ENCODE measurements around the gene LIPE. TPM values are rescaled to one million over a fixed set of nuclear protein-coding genes. Genes with fewer than 3 reads are reported as not detected.

LIPE gene
- total RNA-seq, 1 experiment from 2014 or later: 21.7 TPM

GRCh38 chr19:42355896-42356295 lies 71.3 kb downstream of the LIPE start:
- no peaks in the 10 kb centered on the region for H3K9me3 Mint-ChIP-seq (ENCODE audit: unreplicated experiment)
- no peaks in the 10 kb centered on the region for H3K27me3 Mint-ChIP-seq (ENCODE audit: insufficient read depth, unreplicated experiment)
- BruUV-seq (replicated peaks): no TSS peak
- CTCF ChIA-PET: interaction anchor here (0.5 kb wide), 1 partner anchor 179 kb away, joined by 3 read pairs; no protein-coding TSS in a partner anchor
- Histone ChIP-seq H3K4me1 (peaks cover 10% of the 10 kb centered on the region), H3K9me3 (no peaks in the 10 kb centered on the region), H3K4me3 (ENCODE audit: low read depth, low read length) (no peak overlapping the region), H3K27me3 (replicated peaks; ENCODE audit: control insufficient read depth, insufficient read depth, low read length) (no peaks in the 10 kb centered on the region), H3K36me3 (ENCODE audit: control insufficient read depth, insufficient read depth, low read length) (no peaks in the 10 kb centered on the region; the same call in 1 of the 2 replicates)
- DNase-seq: no peak
- TF ChIP-seq CTCF (IDR thresholded peaks at IDR 0.05; ENCODE audit: insufficient read depth in 1 of 2, low read depth in 1 of 2, low read length in 1 of 2, severe bottlenecking in 1 of 2, unreplicated experiment in 1 of 2): no peak
- peaks cover 10% of the 10 kb centered on the region for H3K36me3 Mint-ChIP-seq (ENCODE audit: insufficient read depth, unreplicated experiment)
- POLR2A ChIA-PET: no interaction called here
- no peak overlapping the region for H3K27ac Mint-ChIP-seq (ENCODE audit: unreplicated experiment)
- intact Hi-C loops (cut with micrococcal nuclease; ENCODE audit: unreplicated experiment): no loop called here
- peaks cover 16% of the 10 kb centered on the region for H3K4me1 Mint-ChIP-seq (ENCODE audit: low read depth, unreplicated experiment)
- H3K4me3 Mint-ChIP-seq (ENCODE audit: unreplicated experiment): no peak overlapping the region

- no peaks in the 10 kb centered on the region; the same call in 1 of the 2 replicates for H3K36me3 ChIP-seq (ENCODE audit: control insufficient read depth, insufficient read depth, low read length)
- intact Hi-C loops (cut with micrococcal nuclease; ENCODE audit: unreplicated experiment): no loop called here
- peaks cover 7% of the 10 kb centered on the region for H3K4me1 Mint-ChIP-seq (ENCODE audit: low read depth, unreplicated experiment)
- ChIA-PET POLR2A (no interaction called here), CTCF (no interaction called here)
- BruUV-seq (replicated peaks): no TSS peak
- no peaks in the 10 kb centered on the region for H3K27me3 Mint-ChIP-seq (ENCODE audit: insufficient read depth, unreplicated experiment)
- peak overlapping the region; percentile 8 for H3K27ac Mint-ChIP-seq (ENCODE audit: unreplicated experiment)
- no peak for TF ChIP-seq CTCF (IDR thresholded peaks at IDR 0.05; ENCODE audit: insufficient read depth in 1 of 2, low read depth in 1 of 2, low read length in 1 of 2, severe bottlenecking in 1 of 2, unreplicated experiment in 1 of 2)
- H3K9me3 ChIP-seq: no peaks in the 10 kb centered on the region
- H3K4me3 Mint-ChIP-seq (ENCODE audit: unreplicated experiment): no peak overlapping the region
- H3K27me3 ChIP-seq (replicated peaks; ENCODE audit: control insufficient read depth, insufficient read depth, low read length): no peaks in the 10 kb centered on the region
- H3K9me3 Mint-ChIP-seq (ENCODE audit: unreplicated experiment): no peaks in the 10 kb centered on the region
- H3K4me1 ChIP-seq: peaks cover 10% of the 10 kb centered on the region
- peaks cover 14% of the 10 kb centered on the region for H3K36me3 Mint-ChIP-seq (ENCODE audit: insufficient read depth, unreplicated experiment)
- no peak for DNase-seq
- no peak overlapping the region for H3K4me3 ChIP-seq (ENCODE audit: low read depth, low read length)
Measured at GRCh38 chr19:42353341-42354015, 73.7 kb downstream of the LIPE start.

- H3K4me1 Mint-ChIP-seq (ENCODE audit: low read depth, unreplicated experiment): peaks cover 2% of the 10 kb centered on the region
- no peak for DNase-seq
- H3K27ac Mint-ChIP-seq (ENCODE audit: unreplicated experiment): no peak overlapping the region
- no peak overlapping the region for H3K4me3 ChIP-seq (ENCODE audit: low read depth, low read length)
- H3K9me3 Mint-ChIP-seq (ENCODE audit: unreplicated experiment): no peaks in the 10 kb centered on the region
- no peaks in the 10 kb centered on the region for H3K9me3 ChIP-seq
- ChIA-PET POLR2A (no interaction called here), CTCF (no interaction called here)
- H3K27me3 ChIP-seq (replicated peaks; ENCODE audit: control insufficient read depth, insufficient read depth, low read length): no peaks in the 10 kb centered on the region
- H3K4me3 Mint-ChIP-seq (ENCODE audit: unreplicated experiment): no peak overlapping the region
- no TSS peak for BruUV-seq (replicated peaks)
- intact Hi-C loops (cut with micrococcal nuclease; ENCODE audit: unreplicated experiment): no loop called here
- peaks cover 1% of the 10 kb centered on the region; the same call in 1 of the 2 replicates for H3K4me1 ChIP-seq
- H3K27me3 Mint-ChIP-seq (ENCODE audit: insufficient read depth, unreplicated experiment): no peaks in the 10 kb centered on the region
- H3K36me3 ChIP-seq (ENCODE audit: control insufficient read depth, insufficient read depth, low read length): no peaks in the 10 kb centered on the region; the same call in 1 of the 2 replicates
- no peak for TF ChIP-seq CTCF (IDR thresholded peaks at IDR 0.05; ENCODE audit: insufficient read depth in 1 of 2, low read depth in 1 of 2, low read length in 1 of 2, severe bottlenecking in 1 of 2, unreplicated experiment in 1 of 2)
- H3K36me3 Mint-ChIP-seq (ENCODE audit: insufficient read depth, unreplicated experiment): peaks cover 7% of the 10 kb centered on the region
Measured at GRCh38 chr19:42352301-42353259, 74.6 kb downstream of the LIPE start.
